Fibroblast of peridontal ligament (primary cell): ENCODE data around the gene IRGM.
"Not testable (repeated sequence)": the region's sequence is repeated elsewhere in the genome, so short reads cannot be mapped to it uniquely, and the experiment has no call there.

ENCODE experiments used
- DNase-seq: peaks from one replicate; pipeline ENCODE4 v3.0.0-alpha.2; 2010; ENCODE audit errors: extremely low read depth

Gene IRGM, protein sequence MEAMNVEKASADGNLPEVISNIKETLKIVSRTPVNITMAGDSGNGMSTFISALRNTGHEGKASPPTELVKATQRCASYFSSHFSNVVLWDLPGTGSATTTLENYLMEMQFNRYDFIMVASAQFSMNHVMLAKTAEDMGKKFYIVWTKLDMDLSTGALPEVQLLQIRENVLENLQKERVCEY

DNA sequence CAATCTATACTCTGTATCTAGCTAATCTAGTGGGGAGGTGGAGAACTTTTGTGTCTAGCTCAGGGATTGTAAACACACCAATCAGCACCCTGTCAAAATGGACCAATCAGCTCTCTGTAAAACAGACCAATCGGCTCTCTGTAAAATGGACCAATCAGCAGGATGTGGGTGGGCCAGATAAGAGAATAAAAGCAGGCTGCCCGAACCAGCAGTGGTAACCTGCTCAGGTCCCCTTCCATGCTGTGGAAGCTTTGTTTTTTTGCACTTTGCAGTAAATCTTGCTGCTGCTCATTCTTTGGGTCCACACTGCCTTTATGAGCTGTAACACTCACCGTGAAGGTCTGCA, at the start of gene IRGM:
IRGM (plus strand) TSS at position 214 of the 346 bp plus-strand sequence. CDS start 1,603 bp downstream, outside the sequence.
- DNase-seq, result not testable (repeated sequence)

DNA sequence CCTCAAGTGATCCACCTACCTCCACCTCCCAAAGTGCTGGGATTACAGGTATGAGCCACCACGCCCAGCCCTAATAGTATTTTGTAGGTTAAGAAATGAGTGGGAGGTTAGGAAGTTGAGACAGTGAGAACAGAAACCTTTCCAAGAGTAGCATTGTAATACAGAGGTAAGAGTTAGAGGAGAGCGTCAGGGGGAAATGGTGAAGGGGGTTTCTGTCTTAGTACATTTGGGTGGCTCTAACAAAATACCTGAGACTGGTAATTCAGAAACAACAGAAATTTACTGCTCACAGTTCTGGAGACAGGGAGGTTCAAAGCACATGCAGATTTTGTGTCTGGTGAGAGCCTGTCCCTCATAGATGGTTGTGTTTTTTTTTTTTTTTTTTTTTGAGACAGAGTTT, 48.9 kb upstream of the IRGM start:
- DNase-seq, result no peak

DNA sequence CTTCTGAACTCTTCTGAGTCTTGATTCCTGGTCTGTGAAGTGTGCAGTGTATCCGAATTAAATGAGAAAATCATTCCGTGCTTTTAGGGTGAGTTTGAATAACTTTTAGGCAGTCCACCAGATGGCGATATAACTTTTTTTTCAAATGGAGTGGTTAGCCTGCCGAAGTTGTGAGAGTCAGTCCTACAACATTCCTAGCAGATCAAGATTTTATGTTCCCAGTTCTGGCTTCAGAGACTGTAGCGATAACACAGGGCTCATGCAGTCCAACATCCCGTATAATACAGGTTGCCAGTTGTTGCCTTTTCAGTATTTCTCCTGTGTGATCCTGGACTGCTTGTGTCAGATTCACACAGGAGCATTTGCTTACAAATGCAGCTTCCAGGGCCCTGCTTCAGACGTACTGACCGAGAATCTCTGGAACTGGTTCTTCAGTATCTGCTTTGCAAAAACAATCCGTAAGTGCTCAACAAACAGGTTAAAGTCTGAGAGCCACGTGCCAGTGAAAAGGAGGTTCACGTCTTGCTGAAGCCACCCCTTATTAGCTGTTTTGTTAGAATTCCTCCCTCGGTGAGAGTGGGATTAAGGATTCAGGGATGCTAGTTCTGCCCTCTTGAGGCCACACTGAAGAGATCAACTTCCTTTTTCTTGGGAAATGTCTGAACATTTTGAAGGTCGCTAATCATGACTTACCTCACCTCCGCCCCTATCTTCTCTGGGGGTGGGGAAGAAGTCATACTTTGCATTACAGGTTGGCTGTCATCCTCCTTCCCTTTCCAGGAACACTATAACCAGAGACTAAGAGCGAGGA, 45.0 kb upstream of the IRGM start:
- peak; percentile 88 for DNase-seq

DNA sequence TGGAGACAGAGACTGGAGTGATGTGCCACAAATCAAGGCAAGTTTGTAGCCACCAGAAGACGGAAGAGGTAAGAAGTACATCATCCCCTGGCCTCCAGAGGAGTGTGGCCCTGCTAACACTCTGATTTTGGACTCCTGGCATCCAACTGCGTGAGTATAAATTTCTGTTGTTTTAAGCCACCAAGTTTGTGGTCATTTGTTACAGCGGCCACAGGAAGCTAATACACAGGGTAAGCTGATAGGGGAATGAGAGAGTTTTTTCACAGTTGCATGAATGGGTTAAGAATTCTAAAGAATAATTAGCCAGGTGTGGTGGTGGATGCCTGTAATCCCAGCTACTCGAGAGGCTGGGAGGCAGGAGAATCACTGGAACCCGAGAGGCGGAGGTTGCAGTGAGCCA, 41.9 kb upstream of the IRGM start:
- no peak for DNase-seq

DNA sequence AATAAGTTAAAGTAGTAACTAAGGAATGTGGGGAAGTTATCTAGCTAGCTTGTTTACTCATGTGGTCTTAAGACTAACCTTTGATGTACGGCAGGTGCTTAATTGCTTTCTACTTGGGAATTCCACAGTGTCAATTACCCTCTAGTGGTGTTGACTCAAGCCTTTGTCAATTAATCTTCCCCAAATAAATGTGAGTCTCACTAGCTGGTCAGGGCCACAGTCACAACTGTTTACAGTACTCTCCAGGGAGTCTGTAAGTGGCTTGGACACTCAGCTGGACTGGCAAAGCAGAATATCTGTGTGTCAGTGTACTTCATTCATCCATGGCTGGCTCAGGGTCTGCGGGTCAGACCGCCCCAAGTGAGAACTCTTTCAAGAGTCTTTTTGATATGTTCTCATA, 37.0 kb upstream of the IRGM start:
- no peak for DNase-seq

DNA sequence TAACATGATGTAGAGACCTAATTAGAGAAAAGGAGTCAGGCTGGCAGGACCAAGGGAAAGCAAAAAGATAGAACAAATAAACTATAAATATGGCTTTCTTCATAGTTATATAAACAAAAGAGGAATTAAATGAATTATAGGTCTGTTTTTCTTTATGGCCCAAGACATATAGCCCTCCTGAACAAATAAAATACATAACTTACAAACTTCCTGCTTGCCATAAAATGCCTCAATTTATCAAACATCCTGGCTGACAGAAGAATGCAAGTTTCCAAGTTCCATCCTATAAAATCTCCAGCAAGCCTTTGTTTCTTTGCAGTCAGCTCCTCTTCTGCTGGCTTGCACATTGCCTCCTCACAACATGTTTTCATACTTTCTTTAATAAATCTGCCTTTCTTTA, 31.3 kb upstream of the IRGM start:
- DNase-seq, result no peak

DNA sequence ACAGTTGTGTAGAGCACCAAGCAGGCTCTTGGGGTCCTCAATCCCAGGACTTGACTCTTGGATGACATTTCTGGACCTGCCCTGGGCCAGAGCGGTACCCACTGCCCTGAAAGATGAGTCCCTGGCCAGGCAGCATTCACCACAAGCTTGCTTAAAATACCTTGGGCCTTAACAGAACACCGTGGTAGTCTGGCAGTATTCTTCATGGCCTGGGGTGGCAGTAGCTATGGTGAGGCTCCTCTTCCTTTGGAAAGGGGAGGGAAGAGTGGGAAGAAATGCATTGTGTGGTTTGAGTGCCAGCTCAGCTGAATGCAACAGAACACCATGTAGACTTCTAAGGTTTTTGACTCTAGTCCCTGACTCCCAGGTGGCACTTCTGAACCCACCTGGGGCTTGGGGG, 29.4 kb upstream of the IRGM start:
- no peak for DNase-seq

DNA sequence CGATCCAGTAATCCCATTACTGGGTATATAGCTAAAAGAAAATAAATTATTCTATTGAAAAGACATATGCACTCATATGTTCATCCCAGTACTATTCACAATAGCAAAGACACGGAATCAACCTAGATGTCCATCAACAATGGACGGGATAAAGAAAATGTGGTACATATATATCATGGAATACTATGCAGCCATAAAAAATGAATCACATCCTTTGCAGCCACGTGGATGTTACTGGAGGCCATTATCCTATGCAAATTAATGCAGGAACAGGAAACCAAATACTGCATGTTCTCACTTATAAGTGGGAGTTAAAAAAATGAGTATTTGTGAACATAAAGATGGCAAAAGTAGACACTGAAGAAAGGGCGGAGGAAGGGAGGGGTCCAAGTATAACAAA, 16.6 kb upstream of the IRGM start:
- no peak for DNase-seq

DNA sequence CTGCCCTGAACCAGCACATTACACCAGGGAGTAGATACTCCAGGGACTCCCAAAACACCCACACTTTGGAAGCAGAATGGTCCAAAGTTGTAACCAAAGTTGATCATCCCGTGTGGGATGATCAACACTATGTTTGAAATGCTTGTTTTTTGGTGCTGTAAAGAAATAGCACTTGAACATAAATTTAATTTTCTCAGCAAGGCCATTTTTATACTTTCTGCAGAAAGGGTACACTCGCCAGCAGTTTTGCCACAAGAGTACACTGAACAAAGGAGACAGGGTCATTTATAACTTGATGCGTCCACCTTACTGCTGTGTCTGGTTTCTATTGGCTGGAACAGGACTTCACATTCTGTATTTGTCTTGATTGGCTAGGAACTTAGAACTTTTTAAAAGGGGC, 14.5 kb upstream of the IRGM start:
- DNase-seq, result not testable (repeated sequence)

DNA sequence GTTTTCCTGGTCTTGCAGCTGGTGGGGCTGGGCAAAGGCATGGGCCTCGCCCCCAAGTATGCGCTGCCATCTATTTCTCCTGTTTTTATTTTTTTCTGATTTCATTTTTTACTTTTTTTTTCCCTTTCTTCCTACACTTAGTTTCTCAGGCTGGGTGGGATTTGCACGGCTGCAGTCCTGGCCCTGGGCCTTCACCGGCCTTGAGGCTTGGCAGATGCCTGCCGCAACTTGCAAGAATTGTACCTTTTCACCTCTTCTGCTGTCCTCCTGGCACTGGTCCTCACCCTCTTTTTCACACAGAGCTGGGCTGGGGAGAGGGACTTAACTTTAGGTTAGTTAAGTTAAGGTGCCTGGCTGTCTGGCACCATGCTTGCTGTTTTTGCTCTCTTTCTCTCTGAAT, 10.3 kb upstream of the IRGM start:
- DNase-seq, result no peak

DNA sequence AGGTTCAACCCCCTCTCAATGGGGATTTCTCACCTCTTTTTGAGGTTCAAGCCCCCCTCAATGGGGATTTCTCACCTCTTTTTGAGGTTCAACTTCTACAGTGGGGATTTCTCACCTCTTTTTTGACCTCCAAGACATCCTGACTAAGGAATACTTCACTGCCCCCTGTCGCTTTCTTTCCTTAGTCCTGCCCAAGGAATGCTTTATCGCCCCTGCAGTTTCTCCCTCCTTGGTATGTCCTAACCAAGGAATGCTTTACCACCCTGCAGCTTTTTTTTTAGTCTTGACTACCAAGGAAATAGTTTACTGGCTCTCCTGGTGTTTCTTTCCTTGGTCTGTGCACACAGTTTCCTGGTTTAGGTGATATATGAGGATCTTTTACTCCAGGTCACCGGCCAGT, 9.6 kb upstream of the IRGM start:
- no peak for DNase-seq

DNA sequence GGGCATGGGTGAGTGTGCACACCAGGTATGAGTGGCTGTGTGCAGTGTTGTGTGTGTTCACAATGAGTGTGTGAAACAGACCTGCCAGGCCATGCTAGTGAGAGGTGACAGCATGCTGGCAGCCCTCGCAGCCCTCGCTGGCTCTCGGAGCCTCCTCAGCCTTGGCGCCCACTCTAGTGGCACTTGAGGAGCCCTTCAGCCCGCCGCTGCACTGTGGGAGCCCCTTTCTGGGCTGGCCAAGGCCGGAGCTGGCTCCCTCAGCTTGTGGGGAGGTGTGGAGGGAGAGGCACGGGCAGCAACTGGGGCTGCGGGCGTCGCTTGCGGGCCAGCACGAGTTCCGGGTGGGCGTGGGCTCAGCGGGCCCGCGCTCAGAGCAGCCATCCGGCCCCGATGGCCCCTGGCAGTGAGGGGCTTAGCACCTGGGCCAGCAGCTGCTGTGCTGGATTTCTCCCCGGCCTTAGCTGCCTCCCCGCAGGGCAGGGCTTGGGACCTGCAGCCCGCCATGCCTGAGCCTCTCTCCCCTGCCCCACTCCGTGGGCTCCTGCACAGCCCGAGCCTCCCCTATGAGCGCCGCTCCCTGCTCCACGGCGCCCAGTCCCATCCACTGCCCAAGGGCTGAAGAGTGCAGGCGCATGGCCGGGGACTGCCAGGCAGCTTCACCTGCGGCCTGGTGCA, 999 bp upstream of the IRGM start:
- not testable (repeated sequence) for DNase-seq

DNA sequence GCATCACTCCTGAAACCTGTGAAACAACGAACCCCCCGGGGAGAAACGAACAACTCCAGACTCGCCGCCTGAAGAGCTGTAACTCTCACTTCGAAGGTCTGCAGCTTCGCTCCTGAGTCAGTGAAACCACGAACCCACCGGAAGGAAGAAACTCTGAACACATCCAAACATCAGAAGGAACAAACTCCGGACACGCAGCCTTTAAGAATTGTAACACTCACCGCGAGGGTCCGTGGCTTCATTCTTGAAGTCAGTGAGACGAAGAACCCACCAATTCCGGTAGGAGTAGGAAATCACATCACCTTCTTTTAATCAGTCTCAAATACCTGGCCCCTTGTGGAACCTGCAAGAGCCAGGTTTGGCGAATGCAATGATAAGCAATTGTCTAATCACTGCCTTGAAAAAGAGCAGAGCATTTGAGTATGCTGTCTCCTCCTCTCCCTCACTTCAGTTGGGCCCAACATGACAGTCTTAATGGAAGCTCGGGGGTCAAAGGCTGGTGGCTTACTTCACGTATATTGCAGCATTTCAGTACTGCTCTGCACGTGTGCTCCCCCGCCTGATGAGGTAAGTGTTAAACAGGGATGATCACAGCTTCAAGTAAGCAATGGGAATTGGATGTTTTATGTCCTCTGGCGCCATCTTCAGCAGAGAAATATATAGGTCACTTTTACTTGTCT, 473 bp downstream of the IRGM start:
- DNase-seq, result peak; percentile 91

DNA sequence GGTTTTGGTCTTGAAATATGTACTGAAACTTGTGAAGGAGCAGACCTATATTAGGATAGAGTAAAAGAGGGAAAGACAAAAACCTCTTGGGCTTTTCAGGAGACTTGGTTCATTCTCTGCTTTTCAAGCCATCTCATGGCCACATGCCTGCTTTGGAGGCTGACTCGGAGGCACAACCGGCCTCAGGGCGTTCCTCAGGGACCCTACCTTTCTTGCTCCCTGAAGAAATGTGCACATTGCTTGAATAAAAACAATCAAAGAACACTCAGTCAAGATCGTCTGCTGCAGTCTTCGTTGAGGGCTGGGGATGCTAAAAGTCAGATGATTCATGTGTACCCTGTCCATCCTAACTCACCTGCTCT, 994 bp downstream of the IRGM start:
- DNase-seq, result no peak

DNA sequence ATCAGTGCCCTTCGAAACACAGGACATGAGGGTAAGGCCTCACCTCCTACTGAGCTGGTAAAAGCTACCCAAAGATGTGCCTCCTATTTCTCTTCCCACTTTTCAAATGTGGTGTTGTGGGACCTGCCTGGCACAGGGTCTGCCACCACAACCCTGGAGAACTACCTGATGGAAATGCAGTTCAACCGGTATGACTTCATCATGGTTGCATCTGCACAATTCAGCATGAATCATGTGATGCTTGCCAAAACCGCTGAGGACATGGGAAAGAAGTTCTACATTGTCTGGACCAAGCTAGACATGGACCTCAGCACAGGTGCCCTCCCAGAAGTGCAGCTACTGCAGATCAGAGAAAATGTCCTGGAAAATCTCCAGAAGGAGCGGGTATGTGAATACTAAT, 1.9 kb downstream of the IRGM start:
- no peak for DNase-seq

DNA sequence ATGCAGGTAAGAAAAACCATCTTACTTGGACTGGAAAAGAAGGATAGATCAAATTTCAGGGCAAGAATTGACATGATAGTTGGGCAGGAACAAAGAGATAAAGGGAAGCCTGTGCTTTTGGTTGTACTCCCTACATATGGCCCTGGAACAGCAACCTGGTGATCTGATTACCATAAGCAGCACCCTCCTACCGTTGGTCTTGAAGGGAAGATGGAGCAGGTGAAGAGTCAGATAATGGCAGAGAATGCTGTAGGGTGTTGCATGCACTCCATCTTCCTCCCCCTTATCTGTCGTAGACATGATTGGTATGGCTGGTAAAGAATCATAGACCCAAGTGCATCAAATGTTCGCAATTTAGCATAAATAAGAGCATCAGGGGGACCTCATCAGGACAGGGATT, 4.7 kb downstream of the IRGM start:
- no peak for DNase-seq

DNA sequence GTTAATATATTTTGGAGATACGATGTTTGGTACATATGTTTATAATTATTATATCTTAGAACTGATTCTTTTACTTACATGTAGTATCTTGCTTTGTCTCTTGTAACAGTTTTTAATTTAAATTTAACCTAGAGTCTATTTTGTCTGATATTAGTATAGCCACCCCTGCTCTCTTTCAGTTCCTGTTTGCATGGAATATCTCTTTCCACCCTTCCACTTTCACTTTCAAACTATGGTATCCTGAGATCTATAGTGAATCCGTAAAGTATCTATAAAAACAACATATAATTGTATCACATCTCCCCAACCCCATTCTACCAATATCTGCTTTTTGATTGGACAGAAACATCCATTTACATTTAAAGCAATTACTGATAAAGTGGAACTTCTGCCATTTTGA, 7.2 kb downstream of the IRGM start:
- peak; percentile 2 for DNase-seq

DNA sequence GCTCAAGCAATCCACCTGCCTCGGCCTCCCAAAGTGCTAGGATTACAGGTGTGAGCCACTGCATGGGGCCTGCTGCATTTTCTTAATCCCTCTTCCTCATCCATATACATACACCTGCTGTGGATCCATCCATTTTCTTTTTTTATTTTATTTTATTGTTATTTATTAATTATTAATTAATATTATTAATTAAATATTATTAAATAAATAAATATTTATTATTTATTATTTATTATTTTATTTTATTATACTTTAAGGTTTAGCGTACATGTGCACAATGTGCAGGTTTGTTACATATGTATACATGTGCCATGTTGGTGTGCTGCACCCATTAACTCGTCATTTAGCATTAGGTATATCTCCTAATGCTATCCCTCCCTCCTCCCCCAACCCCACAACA, 10.4 kb downstream of the IRGM start:
- DNase-seq, result not testable (repeated sequence)

DNA sequence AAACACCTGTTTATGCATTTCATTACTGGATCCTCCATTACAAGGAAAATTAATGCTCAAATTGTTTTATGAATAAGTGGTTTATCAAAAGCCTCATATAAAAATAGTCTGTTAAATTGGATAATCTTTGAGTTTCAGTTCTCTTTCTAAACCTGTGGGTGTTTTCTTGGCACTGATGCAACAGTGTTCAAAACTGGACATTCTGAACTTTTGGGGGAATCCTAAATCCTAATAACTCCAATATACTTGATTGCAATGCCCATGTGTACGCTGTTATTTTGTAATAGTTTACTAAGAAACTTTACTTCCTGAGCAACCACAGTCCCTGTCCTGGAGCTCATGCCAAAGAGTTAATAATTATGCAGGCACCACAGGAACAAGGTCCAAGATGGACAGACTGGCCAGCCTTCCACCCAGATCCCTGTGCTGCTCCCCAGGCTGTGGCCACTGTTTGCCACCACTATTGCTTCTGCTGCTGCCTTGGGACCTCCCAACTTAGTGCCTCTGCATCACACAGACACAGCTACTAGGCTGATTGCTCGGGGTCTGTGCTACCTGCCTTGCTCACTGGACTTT, 14.0 kb downstream of the IRGM start:
- DNase-seq, result no peak

DNA sequence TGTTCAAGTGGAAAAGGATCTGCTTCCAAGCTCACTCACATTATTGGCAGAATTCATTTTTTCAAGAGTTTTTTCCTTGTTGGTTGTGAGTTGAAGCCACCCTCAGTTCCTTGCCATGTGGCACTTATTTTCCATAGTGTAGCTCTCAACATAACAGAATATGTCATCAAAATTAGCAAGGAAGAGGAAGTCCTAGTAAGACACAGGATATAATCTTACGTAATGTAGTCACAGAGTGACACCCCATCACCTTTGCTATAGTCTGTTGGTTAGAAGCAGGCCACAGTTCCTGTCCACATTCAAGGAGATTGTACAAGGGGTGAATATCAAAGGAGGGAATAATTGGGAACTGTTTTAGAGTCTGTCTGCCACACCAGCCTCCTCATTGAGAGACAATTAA, 15.7 kb downstream of the IRGM start:
- no peak for DNase-seq

DNA sequence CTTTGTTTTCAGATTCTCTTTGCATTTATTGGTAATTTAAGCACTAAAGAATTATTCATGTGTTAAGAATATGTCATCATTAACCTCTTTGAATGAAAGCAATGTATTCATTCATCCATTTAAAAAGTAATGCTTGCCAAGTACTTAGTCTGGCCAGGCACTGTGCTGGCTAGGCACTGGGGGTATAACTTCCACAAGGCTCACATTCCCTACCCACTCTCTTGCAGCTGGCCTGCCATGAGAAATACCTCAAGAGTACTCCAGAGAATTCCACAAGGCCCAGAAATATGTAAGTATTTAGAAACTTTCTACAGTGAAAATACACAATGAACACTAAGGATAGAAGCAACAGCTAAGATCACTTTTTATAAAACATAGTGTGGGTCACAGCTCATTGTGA, 33.0 kb downstream of the IRGM start:
- peak; percentile 30 for DNase-seq
